HepG2 (cell line): ENCODE measurements around the gene FGFR3. TPM values are rescaled to one million over a fixed set of nuclear protein-coding genes. Genes with fewer than 3 reads are reported as not detected.

ENCODE experiments used
- AKAP8 ChIP-seq: sonication (generic); formaldehyde crosslinking; IDR thresholded peaks from 2 replicates; pipeline ENCODE4 v1.5.1; 2020; ENCODE audit warnings: mild to moderate bottlenecking, missing genetic modification reagents
- CREB3 ChIP-seq: sonication (generic); formaldehyde crosslinking; IDR thresholded peaks from 2 replicates; pipeline ENCODE4 v1.5.0; 2020; ENCODE audit warnings: missing genetic modification reagents
- ETS1 ChIP-seq: sonication (generic); formaldehyde crosslinking; IDR thresholded peaks from 2 replicates; pipeline ENCODE4 v1.4.0; 2020; ENCODE audit warnings: missing genetic modification reagents
- GATAD2A ChIP-seq: IDR thresholded peaks from 2 replicates; pipeline ENCODE4 v1.6.1; 2016
- IKZF5 ChIP-seq: IDR thresholded peaks from 2 replicates; pipeline ENCODE4 v1.6.1; 2018; ENCODE audit warnings: missing genetic modification reagents, mild to moderate bottlenecking, missing compliant biosample characterization
- MAF1 ChIP-seq: sonication (generic); formaldehyde crosslinking; IDR thresholded peaks from 2 replicates; pipeline ENCODE4 v1.5.0; 2020; ENCODE audit warnings: missing genetic modification reagents, borderline replicate concordance
- MED13 ChIP-seq: sonication (generic); formaldehyde crosslinking; IDR thresholded peaks from 2 replicates; pipeline ENCODE4 v1.5.0; 2020; ENCODE audit warnings: missing genetic modification reagents
- MTF1 ChIP-seq: sonication (generic); formaldehyde crosslinking; IDR thresholded peaks from 2 replicates; pipeline ENCODE4 v1.5.0; 2020; ENCODE audit warnings: missing genetic modification reagents
- MXD4 ChIP-seq: IDR thresholded peaks from 2 replicates; pipeline ENCODE4 v1.6.1; 2016; ENCODE audit warnings: mild to moderate bottlenecking, missing biosample characterization, missing genetic modification reagents
- NAIF1 ChIP-seq: sonication (generic); formaldehyde crosslinking; IDR thresholded peaks from 2 replicates; pipeline ENCODE4 v1.5.0; 2020; ENCODE audit warnings: mild to moderate bottlenecking, missing genetic modification reagents, borderline replicate concordance
- NFE2L1 ChIP-seq: sonication (generic); formaldehyde crosslinking; IDR thresholded peaks from 2 replicates; pipeline ENCODE4 v1.4.0; 2020; ENCODE audit warnings: missing genetic modification reagents, mild to moderate bottlenecking, borderline replicate concordance
- NFRKB ChIP-seq: fragments of 450-650 bp; IDR thresholded peaks from 2 replicates; pipeline ENCODE4 v1.6.1; 2017
- STAT5B ChIP-seq: sonication (generic); formaldehyde crosslinking; IDR thresholded peaks from 2 replicates; pipeline ENCODE4 v1.4.0; 2020; ENCODE audit warnings: missing genetic modification reagents
- TEAD2 ChIP-seq: sonication (generic); formaldehyde crosslinking; IDR thresholded peaks from 2 replicates; pipeline ENCODE4 v1.9.0; 2021; ENCODE audit warnings: missing genetic modification reagents
- ZBTB14 ChIP-seq: sonication (generic); formaldehyde crosslinking; IDR thresholded peaks from 2 replicates; pipeline ENCODE4 v1.4.0; 2020; ENCODE audit warnings: missing genetic modification reagents
- ZNF142 ChIP-seq: sonication (generic); formaldehyde crosslinking; IDR thresholded peaks from 2 replicates; pipeline ENCODE4 v1.4.0; 2020; ENCODE audit warnings: missing genetic modification reagents
- ZNF260 ChIP-seq: sonication (generic); formaldehyde crosslinking; IDR thresholded peaks from 2 replicates; pipeline ENCODE4 v1.4.0; 2020; ENCODE audit warnings: missing genetic modification reagents, low read depth, mild to moderate bottlenecking, borderline replicate concordance
- ZNF30 ChIP-seq: sonication (generic); formaldehyde crosslinking; IDR thresholded peaks from 2 replicates; pipeline ENCODE4 v1.5.0; 2020; ENCODE audit warnings: mild to moderate bottlenecking, missing genetic modification reagents
- ZNF550 ChIP-seq: sonication (generic); formaldehyde crosslinking; IDR thresholded peaks from 2 replicates; pipeline ENCODE4 v1.4.0; 2020; ENCODE audit warnings: mild to moderate bottlenecking, missing genetic modification reagents, borderline replicate concordance
- polyA plus RNA-seq, 8 experiments: library from polyadenylated mRNA; depleted of rRNA in 3 of 8; stranded (reverse) in 7 of 8; unstranded in 1 of 8; fragments of >200 nt; fragmentation: Illumina TruSeq in 4 of 8; extraction: Trizol in 4 of 8; gene quantifications; 2 replicates each; pipeline versions ENCODE4 v1.2.1 to v1.2.3, GENCODE V29; 2011 to 2016; ENCODE audit warnings: low read depth in 4 of 8, missing spikeins in 1 of 8, mixed read lengths in 1 of 8; ENCODE audit not compliant: insufficient read depth in 1 of 8
- total RNA-seq, 5 experiments: library from RNA; depleted of rRNA; stranded (reverse); fragments of >200 nt; fragmentation: Illumina TruSeq; extraction: Trizol; gene quantifications; 2 replicates each; pipeline ENCODE4 v1.2.3, GENCODE V29; 2016; ENCODE audit warnings: low read depth in 1 of 5

The FGFR3 gene
- total and polyA plus RNA-seq, 2 of the 13 experiments (the other 11 are each of a cell fraction or from before 2014, with no cell fraction given), result 103 to 109 TPM

GRCh38 chr4:1762264-1763010 is 30.7 kb upstream of the FGFR3 start (continued):
- TF ChIP-seq ZNF260 (CRISPR knock-in tag), result no peak
- no peak for TF ChIP-seq TEAD2 (CRISPR knock-in tag)
- TF ChIP-seq STAT5B (CRISPR knock-in tag), result no peak
- TF ChIP-seq NFRKB, result no peak
- TF ChIP-seq IKZF5, result no peak
- TF ChIP-seq ZNF30, result no peak
- TF ChIP-seq ETS1 (CRISPR knock-in tag), result no peak
- no peak for TF ChIP-seq MTF1
- TF ChIP-seq CREB3 (CRISPR knock-in tag), result no peak
- TF ChIP-seq ZNF550 (CRISPR knock-in tag), result no peak
- no peak for TF ChIP-seq MED13 (CRISPR knock-in tag)
- TF ChIP-seq MXD4 (CRISPR knock-in tag), result no peak
- TF ChIP-seq GATAD2A (CRISPR knock-in tag), result no peak
- TF ChIP-seq MAF1, result no peak
- peak; percentile 98 for TF ChIP-seq AKAP8 (CRISPR knock-in tag)
- no peak for TF ChIP-seq NAIF1 (CRISPR knock-in tag)
- no peak for TF ChIP-seq ZBTB14 (CRISPR knock-in tag)
- no peak for TF ChIP-seq ZNF142 (CRISPR knock-in tag)
- TF ChIP-seq NFE2L1, result no peak
